Chondrocyte (in vitro differentiated cells): ENCODE measurements around the gene MYMK. TPM values are rescaled to one million over a fixed set of nuclear protein-coding genes. Genes with fewer than 3 reads are reported as not detected.
A peak's percentile ranks its signal among the peaks of the same experiment; 100 is the strongest.

ENCODE experiments used
- DNase-seq: peaks from one replicate; pipeline ENCODE4 v3.0.0; 2021; ENCODE audit warnings: mixed read lengths, low spot score
- H3K27ac Mint-ChIP-seq: one replicate; pipeline ENCODE4 v1.8.0; 2021; ENCODE audit warnings: mild to moderate bottlenecking, moderate library complexity, mixed read lengths; ENCODE audit not compliant: unreplicated experiment
- H3K27me3 Mint-ChIP-seq: 2 replicates; pipeline ENCODE4 v1.8.0; 2021; ENCODE audit warnings: low read depth, mixed read lengths
- H3K36me3 Mint-ChIP-seq: 2 replicates; pipeline ENCODE4 v1.8.0; 2021; ENCODE audit warnings: low read depth, mixed read lengths
- H3K4me1 Mint-ChIP-seq: 2 replicates; pipeline ENCODE4 v1.8.0; 2021; ENCODE audit warnings: low read depth, mild to moderate bottlenecking, mixed read lengths
- H3K4me3 Mint-ChIP-seq: one replicate; pipeline ENCODE4 v1.8.0; 2021; ENCODE audit warnings: mild to moderate bottlenecking, moderate library complexity, mixed read lengths; ENCODE audit not compliant: unreplicated experiment
- H3K9me3 Mint-ChIP-seq: 2 replicates; pipeline ENCODE4 v1.8.0; 2021; ENCODE audit warnings: low read depth, mixed read lengths
- total RNA-seq: library from RNA; stranded (reverse); gene quantifications from 3 replicates; pipeline ENCODE4 v1.2.1, GENCODE V29; 2021
- TF ChIP-seq, protein P1 (sequence below): fragments of 200-600 bp; sonication (generic); IDR thresholded peaks from 2 replicates; pipeline ENCODE4 v1.5.0; 2021; ENCODE audit warnings: antibody characterized with exemption, mild to moderate bottlenecking, moderate library complexity

The MYMK gene
- total RNA-seq, 1 donor from 2014 or later, result not detected

DNA sequence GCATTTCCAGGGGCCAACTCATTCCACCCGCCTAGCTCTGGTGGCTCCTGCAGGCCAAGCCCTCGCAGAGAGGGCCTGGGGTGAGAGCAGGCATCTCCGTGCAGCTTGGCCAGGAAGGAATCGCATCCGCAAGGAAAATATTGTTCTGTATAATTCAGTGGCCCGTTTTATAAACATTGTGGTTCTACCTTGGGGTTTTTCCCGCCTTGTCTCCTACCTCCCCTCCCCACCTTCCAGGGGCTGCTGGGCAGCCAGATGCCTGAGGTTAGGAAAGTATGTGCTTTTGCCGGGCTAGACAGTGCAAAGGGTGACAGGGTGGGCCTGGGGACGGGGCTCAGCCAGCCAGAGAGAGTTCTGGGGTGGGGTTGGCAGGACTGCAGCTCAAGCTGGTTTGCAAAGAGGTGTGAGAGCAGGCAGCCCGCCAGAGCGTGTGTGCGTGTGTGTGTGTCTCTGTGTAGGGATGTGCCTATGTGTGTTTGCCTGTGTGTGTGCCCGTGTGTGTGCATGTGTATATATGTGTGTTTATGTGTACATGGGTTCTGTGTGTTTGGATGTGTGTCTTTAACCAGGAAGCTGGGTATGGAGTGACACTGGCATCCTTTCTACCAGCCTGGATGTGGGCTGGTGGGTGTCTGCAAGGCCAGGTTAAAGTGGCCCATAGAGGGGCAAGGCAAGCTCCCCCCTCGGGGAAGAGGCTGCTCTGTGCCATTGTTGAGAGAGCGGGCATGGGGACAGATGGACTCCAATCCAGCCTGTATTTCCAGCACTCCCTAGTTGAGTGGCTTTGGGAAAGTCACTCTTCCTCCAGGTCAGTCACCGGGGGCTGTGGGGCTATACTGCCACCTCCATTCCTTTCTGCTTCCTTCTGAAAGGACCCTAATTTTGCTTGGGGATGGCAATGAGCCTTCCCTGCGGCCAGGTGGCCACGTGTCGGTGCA, 35.2 kb downstream of the MYMK start:
- Mint-ChIP-seq H3K27ac (no peak overlapping the region), H3K4me3 (no peak overlapping the region), H3K36me3 (no peaks in the 10 kb centered on the region), H3K27me3 (no peaks in the 10 kb centered on the region), H3K9me3 (no peaks in the 10 kb centered on the region), H3K4me1 (peaks cover 30% of the 10 kb centered on the region)
- DNase-seq, result peak; percentile 75
- TF ChIP-seq, protein P1, sequence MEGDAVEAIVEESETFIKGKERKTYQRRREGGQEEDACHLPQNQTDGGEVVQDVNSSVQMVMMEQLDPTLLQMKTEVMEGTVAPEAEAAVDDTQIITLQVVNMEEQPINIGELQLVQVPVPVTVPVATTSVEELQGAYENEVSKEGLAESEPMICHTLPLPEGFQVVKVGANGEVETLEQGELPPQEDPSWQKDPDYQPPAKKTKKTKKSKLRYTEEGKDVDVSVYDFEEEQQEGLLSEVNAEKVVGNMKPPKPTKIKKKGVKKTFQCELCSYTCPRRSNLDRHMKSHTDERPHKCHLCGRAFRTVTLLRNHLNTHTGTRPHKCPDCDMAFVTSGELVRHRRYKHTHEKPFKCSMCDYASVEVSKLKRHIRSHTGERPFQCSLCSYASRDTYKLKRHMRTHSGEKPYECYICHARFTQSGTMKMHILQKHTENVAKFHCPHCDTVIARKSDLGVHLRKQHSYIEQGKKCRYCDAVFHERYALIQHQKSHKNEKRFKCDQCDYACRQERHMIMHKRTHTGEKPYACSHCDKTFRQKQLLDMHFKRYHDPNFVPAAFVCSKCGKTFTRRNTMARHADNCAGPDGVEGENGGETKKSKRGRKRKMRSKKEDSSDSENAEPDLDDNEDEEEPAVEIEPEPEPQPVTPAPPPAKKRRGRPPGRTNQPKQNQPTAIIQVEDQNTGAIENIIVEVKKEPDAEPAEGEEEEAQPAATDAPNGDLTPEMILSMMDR, result no peak

DNA sequence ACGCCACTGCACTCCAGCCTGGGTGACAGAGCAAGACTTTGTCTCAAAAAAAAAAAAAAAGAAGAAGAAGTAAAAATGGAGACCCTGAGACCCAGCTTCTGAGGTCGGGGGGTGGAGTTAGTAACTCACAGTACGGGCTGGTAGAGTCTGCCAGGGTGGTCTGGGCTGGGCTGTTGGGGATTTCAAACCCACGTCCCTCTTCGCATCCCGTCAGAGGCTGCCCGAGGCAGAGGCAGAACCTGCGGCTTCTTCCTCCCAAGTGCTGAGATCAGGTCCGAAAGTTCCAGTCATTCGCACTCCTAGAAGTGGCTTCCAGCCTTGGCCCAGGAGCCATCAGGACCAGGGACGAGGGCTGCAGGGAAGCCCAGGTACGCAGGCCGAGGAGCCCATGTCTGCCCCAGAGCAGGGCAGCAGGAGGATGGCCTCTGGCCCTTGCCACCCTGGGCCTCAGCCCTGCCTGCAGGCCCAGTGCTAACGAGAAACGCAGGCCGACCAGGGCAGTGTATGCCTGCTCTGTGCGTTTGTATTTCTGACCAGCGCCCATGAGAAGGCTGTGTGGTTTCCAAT, 36.0 kb downstream of the MYMK start:
- H3K36me3 Mint-ChIP-seq, result no peaks in the 10 kb centered on the region
- H3K4me3 Mint-ChIP-seq, result no peak overlapping the region
- H3K4me1 Mint-ChIP-seq, result peaks cover 30% of the 10 kb centered on the region
- peak; percentile 76 for DNase-seq
- TF ChIP-seq, protein P1, result no peak
- no peaks in the 10 kb centered on the region for H3K9me3 Mint-ChIP-seq
- H3K27ac Mint-ChIP-seq, result no peak overlapping the region
- H3K27me3 Mint-ChIP-seq, result peaks cover 1% of the 10 kb centered on the region

DNA sequence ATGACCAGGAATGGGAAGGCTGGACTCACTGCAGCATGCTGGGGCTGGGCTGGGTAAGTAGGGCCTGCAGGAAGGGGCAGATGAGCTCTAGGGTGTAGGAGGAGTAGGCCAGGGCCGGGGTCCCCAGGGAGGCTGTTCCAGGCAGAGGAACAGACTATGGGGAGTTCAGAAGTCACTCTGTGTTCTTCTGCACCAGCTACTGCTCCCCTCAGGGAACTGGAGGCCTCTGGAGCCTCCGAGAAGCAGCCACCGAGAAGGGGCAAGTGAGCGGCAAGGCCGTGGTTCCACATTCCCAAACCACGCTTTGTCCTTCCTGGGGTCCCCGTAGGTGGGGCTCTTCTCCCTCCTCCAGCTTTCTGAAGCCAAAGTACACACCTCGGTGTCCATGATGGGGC, 37.4 kb downstream of the MYMK start:
- TF ChIP-seq, protein P1, result no peak
- no peaks in the 10 kb centered on the region for H3K36me3 Mint-ChIP-seq
- peaks cover 9% of the 10 kb centered on the region for H3K27me3 Mint-ChIP-seq
- H3K27ac Mint-ChIP-seq, result no peak overlapping the region
- H3K4me1 Mint-ChIP-seq, result peaks cover 21% of the 10 kb centered on the region
- no peaks in the 10 kb centered on the region for H3K9me3 Mint-ChIP-seq
- peak; percentile 52 for DNase-seq
- no peak overlapping the region for H3K4me3 Mint-ChIP-seq

DNA sequence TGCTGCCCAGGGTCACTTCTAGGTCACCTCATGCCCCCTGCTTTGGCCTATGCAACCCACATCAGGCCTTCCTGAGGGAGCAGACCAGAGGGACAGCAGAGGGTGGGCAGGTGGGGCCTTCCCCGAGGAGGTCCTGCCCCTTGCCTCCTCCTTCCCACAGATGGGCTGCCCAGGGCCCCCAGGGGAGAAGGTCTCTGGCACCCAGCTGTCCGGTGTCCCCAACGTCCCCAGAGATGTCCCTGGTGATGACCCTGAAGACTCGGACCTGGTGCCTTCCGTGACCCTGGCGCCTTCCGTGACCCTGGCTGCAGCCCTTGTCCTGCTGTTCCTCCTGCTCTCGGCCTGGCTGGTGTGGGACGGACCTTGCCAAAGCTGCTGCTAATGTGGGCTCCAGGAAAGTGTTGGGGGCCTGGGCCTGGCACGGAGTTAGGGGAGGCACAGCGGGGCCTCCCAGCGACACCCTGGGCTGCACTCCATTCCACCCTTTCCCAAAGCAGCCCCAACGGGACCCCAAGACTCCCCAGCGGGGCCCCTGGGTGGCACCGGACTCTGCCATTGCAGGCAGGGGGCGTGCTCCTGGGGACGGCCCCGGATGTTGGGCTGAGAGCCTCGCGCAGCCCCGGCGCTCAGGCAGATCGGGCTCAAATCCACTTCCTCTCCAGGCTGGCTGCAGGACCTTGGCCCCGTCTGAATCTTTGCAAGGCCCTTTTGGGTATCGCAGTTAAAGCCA, 39.1 kb downstream of the MYMK start:
- no peaks in the 10 kb centered on the region for H3K36me3 Mint-ChIP-seq
- H3K4me1 Mint-ChIP-seq, result peaks cover 12% of the 10 kb centered on the region
- no peaks in the 10 kb centered on the region for H3K9me3 Mint-ChIP-seq
- peak; percentile 89 for DNase-seq
- TF ChIP-seq, protein P1, result no peak
- H3K27ac Mint-ChIP-seq, result no peak overlapping the region
- peaks cover 10% of the 10 kb centered on the region for H3K27me3 Mint-ChIP-seq
- no peak overlapping the region for H3K4me3 Mint-ChIP-seq
